ENCODE data around the gene MAEA.

Gene MAEA

DNA sequence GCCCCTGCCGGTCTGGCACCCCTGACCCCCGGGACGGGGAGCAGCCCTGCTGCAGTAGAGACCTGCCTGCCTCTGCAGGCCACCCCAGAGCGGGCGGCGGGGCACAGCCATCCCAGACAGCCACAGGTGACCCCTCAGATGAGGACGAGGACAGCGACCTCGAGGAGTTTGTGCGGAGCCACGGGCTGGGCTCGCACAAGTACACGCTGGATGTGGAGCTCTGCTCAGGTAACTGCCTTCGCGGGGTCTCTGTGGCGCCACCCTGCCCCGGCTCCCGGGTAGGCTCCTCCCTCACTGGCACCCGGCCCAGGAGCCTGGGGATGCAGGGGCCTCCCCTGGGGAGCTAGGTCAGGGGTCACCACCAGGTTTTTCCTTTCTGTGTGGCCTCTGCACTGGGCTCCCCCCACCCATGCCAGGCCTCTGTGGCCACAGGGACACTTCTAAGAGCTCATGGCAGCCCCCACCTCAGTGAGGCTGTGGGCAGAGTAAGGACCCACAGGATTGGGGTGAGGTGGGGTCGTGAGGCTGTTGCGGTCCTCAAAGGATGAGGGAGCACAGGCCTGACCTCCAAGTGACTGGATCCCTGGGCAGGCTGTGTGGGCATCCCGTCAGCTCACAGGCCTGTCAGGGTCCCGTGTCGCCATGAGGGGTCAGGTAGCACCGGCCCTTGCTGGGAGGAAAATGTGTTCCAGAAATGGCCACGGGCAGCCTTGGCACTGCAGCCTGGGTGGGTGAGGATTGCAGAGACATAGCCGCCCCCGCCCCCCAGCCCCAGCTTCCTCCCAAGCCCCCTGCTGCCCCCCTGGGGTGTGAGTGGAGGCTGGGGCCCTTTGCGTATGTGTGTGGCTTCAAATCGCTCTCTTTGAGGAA, 63.7 kb downstream of the MAEA start:
- TF ChIP-seq, protein P1, sequence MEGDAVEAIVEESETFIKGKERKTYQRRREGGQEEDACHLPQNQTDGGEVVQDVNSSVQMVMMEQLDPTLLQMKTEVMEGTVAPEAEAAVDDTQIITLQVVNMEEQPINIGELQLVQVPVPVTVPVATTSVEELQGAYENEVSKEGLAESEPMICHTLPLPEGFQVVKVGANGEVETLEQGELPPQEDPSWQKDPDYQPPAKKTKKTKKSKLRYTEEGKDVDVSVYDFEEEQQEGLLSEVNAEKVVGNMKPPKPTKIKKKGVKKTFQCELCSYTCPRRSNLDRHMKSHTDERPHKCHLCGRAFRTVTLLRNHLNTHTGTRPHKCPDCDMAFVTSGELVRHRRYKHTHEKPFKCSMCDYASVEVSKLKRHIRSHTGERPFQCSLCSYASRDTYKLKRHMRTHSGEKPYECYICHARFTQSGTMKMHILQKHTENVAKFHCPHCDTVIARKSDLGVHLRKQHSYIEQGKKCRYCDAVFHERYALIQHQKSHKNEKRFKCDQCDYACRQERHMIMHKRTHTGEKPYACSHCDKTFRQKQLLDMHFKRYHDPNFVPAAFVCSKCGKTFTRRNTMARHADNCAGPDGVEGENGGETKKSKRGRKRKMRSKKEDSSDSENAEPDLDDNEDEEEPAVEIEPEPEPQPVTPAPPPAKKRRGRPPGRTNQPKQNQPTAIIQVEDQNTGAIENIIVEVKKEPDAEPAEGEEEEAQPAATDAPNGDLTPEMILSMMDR (IDR thresholded peaks at IDR 0.05; ENCODE audit: low read depth, low read length), result no peak
- TF ChIP-seq MYC (IDR thresholded peaks at IDR 0.05; ENCODE audit: low read depth, low read length), result no peak
- TF ChIP-seq, protein P2, sequence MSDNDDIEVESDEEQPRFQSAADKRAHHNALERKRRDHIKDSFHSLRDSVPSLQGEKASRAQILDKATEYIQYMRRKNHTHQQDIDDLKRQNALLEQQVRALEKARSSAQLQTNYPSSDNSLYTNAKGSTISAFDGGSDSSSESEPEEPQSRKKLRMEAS (IDR thresholded peaks at IDR 0.05; ENCODE audit: low read depth, low read length), result no peak
- TF ChIP-seq POLR2A (IDR thresholded peaks at IDR 0.05; ENCODE audit: extremely low read depth, insufficient read length), result no peak

DNA sequence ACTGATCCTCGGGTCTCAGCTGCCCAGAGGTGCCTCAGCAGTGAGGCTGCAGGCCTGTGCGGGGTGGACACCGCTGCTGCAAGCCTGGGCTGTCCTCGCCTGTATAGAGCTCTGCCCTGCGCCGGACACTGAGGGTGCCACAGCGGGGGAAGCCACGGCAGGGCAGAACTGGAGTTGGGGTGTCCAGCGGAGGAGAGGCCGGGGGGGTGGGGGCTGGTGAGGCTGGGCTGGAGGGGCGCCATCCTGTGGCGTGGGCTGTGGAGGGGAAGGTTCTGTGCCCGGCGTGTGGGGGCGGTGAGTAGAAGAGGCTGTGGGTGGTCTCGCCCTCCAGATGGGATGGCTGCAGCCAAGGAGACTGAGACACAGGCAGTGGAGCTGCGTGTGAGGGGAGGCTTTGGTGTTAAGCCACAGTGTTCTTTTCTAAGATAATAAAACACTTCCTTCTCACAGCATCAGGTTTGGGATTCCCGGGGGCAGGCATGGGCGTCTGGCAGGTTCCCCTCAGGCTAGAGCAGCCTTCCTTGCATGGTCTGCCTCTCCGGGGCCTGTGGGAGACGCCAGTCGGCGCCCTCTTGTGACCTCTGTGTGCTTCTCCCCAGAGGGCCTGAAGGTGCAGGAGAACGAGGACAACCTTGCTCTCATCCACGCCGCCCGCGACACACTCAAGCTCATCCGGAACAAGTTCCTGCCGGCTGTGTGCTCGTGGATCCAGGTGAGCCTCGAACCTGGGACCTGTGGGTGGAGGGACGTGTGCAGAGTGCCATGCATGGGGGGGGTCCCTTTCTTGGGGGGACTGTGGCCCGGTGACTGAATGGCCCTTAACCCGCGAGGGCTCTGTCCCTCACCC, 64.7 kb downstream of the MAEA start:
- peak; percentile 52 for DNase-seq (ENCODE audit: low read depth)
- TF ChIP-seq, protein P2 (IDR thresholded peaks at IDR 0.05; ENCODE audit: low read depth, low read length), result no peak
- TF ChIP-seq, protein P1 (IDR thresholded peaks at IDR 0.05; ENCODE audit: low read depth, low read length), result peak; percentile 22
- no peak overlapping the region for H3K4me3 ChIP-seq (ENCODE audit: low read depth, low read length)

More for the DNA sequence above, 63.7 kb downstream of the MAEA start:
- DNase-seq (ENCODE audit: low read depth), result no peak
- H3K4me3 ChIP-seq (ENCODE audit: low read depth, low read length), result no peak overlapping the region

DNA sequence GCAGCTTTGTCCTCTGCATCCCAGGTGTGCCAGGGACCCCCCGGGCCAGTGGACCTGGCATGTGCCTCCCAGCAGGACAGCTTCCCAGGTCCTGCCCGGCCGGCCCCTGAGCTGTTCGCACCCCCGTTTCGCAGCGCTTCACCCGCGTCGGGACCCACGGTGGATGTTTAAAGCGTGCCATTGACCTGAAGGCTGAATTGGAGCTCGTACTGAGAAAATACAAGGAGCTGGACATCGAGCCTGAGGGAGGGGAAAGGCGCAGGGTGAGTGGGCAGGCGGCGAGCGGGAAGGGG, 65.2 kb downstream of the MAEA start:
- no peak overlapping the region for H3K4me3 ChIP-seq (ENCODE audit: low read depth, low read length)
- DNase-seq (ENCODE audit: low read depth), result no peak
- TF ChIP-seq MYC (IDR thresholded peaks at IDR 0.05; ENCODE audit: low read depth, low read length) (no peak), POLR2A (IDR thresholded peaks at IDR 0.05; ENCODE audit: extremely low read depth, insufficient read length) (no peak)
- TF ChIP-seq, protein P2 (IDR thresholded peaks at IDR 0.05; ENCODE audit: low read depth, low read length), result no peak
- TF ChIP-seq, protein P1 (IDR thresholded peaks at IDR 0.05; ENCODE audit: low read depth, low read length), result no peak

DNA sequence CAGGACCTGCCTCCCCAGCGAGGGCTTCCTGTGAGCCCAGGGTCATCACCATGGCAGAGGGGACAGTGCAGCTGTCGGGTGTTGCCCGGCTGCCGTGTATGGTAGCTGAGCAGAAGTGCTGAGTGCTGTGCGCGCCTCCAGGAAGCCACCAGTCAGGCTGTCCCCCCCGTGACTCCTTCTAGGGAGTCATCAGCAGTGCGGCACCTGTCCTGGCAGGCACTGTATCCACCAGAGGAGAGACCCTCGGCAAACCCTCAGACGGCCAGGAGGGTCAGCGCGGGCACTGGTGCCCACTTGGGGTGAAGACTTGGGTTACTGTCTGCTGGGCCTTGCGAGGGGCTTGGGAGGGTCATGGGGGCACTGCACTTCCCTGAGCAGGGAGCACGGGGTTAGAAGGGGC, 65.7 kb downstream of the MAEA start:
- no peak overlapping the region for H3K4me3 ChIP-seq (ENCODE audit: low read depth, low read length)
- DNase-seq (ENCODE audit: low read depth), result no peak
- TF ChIP-seq POLR2A (IDR thresholded peaks at IDR 0.05; ENCODE audit: extremely low read depth, insufficient read length) (no peak), MYC (IDR thresholded peaks at IDR 0.05; ENCODE audit: low read depth, low read length) (no peak)
- TF ChIP-seq, protein P2 (IDR thresholded peaks at IDR 0.05; ENCODE audit: low read depth, low read length), result no peak
- TF ChIP-seq, protein P1 (IDR thresholded peaks at IDR 0.05; ENCODE audit: low read depth, low read length), result no peak

DNA sequence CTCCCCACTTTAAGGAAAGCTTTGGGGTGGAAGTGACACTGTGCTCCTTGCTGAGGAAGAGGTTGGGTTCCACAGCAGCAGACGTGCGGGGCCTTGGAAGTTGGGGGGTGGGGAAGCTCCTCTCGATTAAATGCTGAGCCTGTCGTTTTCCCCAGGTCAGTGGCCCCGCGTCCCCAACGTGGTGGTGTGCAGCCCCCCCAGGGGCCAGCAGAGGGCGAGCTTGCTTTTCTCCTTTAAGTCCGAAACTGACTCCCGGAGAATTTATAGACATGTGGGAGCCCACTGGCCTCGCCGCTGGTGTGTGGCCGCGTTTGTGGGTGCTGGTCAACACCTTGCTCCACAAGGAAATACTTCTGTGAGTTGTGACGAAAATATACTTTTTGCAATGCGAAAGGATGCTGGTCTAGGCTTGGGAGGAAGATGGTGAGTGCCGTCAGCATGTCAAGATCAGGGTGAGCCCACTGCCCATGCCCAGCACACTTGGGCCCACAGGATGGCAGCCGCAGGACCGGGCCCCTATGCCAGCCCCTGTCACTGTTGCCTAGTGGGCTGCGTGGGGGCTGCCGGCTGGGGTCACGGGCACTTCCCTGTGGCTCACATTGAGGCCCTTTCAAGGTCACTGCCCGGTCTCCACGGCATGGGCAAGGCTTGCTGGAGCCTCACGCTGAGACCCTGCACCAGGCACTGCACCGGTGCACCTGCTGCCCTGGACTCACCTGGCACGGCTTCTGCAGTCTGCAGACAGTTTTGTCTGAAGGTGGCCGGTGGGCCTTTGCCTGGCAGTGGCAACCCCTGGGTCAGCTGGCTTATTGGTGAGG, 66.7 kb downstream of the MAEA start:
- no peak overlapping the region for H3K4me3 ChIP-seq (ENCODE audit: low read depth, low read length)
- DNase-seq (ENCODE audit: low read depth), result peak; percentile 77
- TF ChIP-seq MYC (IDR thresholded peaks at IDR 0.05; ENCODE audit: low read depth, low read length), result no peak
- TF ChIP-seq, protein P1 (IDR thresholded peaks at IDR 0.05; ENCODE audit: low read depth, low read length), result peak; percentile 96
- TF ChIP-seq, protein P2 (IDR thresholded peaks at IDR 0.05; ENCODE audit: low read depth, low read length), result no peak; the same call in 1 of the 2 replicates
- no peak for TF ChIP-seq POLR2A (IDR thresholded peaks at IDR 0.05; ENCODE audit: extremely low read depth, insufficient read length)

All from NB4 (cell line).